PC-9 (cell line): ENCODE data around the gene LARGE1.

ENCODE experiments used
- CTCF ChIP-seq: fragments of 200-600 bp; sonication (generic); conservative IDR thresholded peaks from 2 replicates; pipeline ENCODE4 v1.6.1; 2017; ENCODE audit warnings: mixed run types, antibody characterized with exemption, mild to moderate bottlenecking, moderate library complexity
- EZH2 ChIP-seq: fragments of 200-600 bp; sonication (generic); IDR thresholded peaks from 2 replicates; pipeline ENCODE4 v1.8.0; 2017; ENCODE audit warnings: antibody characterized with exemption, low read depth

GRCh38 chr22:33771136-33771535 lies 149.1 kb downstream of the LARGE1 start:
- TF ChIP-seq EZH2 (no peak), CTCF (no peak)
